GM18508 (cell line): ENCODE measurements around the gene WIPF2.

Experiments used
- ATAC-seq: cut with Tn5 transposase; IDR thresholded peaks from one replicate; pipeline ENCODE4 v1.9.1; 2021; ENCODE audit warnings: moderate number of reproducible peaks; ENCODE audit not compliant: insufficient read depth, unreplicated experiment

WIPF2 gene

DNA sequence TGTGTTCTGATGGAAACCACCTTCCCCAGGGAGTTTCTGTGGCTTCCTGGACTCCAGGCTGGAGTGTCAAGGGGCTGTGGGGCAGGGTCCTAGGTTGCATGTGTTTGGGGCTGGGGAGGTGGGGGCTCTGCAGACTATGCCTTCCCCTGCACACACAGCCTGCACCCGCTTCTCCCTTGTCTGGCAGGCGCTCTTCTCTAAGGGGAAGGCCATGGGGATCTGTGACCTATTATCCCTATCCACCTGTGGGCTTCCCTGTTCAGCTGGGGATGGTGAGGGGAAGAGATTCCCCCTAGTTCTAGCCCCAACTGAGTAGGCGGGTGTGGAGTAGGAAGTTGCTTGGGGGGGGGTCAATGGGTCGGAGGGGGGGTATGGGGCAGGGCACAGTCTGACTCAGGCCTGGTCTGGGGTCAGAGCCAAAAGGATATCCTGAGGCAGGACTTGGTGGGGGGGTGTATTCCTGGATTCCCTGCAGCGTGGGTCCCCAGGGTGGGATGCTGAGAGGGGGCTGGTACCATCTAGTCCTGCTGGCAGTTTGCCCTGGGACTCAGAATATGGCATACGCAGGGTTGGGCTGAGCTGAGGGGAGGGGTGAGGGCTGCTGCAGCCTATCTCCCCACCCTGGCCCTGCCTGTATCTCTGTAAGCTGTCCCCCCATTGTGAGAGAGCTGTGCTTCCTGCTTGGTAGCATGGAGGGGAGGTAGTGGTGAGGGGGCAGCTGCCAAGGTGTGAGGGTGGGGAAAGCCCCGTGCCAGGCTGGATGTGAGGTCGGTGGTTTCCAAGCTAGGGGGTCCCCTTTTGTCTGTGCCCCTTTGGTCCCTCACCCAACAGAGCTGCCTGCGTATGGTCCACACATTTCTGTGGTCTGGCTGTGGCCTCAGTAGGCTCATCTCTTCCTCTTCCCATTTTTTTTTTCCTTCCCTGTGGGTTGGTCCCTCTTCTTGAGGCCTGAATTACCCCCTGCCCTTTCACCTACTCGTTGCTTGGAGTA lies 104.6 kb downstream of the WIPF2 start:
- ATAC-seq = no peak

DNA sequence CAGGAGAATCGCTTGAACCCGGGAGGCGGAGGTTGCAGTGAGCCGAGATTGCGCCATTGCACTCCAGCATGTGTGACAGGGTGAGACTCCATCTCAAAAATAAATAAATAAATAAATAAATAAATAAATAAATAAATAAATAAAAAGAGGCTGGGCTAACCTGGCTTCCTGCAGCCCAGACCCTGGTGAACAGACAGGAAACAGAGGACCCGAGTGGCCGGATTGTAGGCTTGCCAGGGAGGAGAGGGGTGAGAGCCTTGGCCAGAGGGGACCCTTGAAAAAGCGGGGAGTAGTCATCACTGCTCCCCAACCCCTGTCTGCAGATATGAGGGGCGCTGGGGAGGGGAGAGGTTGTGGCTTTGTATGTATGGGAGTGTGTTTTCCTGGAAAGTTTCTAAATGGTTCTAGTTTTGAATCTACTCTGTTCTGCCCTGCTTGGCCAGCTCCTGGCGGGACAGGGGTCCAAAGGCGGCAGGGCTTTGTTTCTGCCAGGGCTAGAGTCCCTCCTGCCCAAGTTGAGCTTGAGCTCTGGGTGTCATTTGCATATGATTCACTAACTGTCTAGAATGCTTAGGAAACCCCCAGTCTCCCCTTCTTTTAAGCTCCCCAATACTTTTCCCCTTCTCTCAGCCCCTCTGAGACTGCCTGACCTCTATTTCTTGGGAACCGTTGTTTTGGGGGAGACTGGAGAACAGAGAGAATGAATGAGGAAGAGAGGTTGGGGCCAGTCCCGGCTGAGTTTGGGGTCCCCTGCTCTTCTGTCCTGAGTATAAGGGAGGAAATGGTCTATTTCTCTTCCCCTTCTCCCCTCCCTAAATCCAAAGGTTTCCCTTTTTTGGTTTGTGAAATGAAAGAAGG lies 106.3 kb downstream of the WIPF2 start:
- ATAC-seq = no peak

DNA sequence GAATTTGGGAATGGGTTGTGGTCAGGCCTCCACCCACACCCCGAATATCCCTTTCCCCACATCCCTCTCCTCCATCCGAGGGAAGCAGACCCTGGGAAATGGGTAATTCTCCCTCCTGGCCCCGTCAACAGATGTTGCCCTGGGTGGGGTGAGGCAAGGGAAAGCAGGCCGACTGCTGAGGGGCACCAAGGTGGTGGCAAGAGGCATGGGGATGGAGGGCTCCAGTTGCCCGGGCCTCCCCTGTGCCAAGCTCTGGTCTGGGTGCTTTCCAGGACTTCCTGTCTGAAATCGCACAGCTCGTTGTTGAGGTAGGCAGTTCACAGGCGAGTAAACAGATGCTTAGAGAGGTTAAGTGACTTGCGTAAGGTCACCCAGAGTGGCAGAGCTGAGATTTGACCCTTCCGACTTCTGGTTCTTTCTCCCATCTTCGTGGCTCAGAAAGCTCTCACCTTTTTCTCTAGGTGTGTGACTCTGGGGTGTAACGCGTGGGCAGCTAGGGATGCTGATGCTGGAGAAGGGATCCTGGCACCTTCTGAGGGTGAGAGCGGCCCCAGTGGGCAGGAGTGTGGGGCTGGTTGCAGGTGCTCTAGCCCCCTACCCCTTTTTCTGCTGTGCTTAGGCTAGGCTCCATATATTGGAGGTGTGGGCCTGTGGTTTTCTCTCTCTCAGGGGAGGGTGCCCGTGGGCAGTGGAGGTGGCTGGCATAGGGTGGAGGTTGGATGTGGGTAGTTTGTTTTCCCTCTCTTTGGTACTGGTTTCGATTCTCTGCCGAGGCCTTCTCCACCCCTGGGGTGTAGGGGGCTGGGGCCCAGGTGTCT lies 107.1 kb downstream of the WIPF2 start:
- no peak for ATAC-seq

DNA sequence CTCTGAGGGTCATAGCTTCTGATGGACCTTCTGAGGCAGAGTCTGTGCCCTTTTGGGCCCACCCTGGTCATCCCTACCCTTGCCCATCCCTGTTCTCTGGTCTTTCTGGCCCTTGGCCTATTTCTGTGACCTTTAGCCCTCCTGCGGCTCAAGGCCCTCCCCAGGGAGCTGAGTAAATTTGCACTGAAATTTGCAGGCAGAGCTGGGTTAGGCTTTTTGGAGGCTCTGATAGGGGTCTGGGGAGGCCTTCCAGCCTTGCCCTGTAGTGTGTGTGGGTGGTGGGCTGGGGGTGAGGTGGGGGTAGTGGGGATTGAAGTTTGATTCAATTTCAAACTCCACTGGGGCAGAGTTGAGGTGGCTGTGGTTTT lies 107.7 kb downstream of the WIPF2 start:
- no peak for ATAC-seq

DNA sequence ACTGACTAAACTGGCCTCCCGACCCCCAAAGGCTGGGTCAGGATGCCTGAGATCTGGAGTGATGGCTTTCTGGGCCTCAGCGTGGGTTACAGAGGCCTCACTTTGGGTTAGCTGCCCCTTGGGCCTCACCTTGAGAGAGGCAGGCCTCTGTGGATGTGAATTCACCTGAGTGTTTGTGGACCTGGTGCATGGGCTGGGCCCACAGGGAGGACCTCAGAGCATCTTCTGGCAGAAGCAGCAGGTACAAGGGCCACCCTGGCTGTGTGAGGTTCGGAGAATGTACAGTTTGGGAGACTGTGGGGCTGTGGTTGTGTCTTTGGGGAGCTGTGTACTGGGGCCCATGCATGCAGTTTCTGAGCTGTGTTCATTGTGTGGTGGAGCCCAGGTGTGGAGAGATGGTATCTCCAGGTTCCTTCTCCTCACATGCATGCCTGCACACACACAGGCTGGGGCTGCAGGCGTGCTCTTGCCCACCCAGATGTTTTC lies 108.2 kb downstream of the WIPF2 start:
- no peak for ATAC-seq

DNA sequence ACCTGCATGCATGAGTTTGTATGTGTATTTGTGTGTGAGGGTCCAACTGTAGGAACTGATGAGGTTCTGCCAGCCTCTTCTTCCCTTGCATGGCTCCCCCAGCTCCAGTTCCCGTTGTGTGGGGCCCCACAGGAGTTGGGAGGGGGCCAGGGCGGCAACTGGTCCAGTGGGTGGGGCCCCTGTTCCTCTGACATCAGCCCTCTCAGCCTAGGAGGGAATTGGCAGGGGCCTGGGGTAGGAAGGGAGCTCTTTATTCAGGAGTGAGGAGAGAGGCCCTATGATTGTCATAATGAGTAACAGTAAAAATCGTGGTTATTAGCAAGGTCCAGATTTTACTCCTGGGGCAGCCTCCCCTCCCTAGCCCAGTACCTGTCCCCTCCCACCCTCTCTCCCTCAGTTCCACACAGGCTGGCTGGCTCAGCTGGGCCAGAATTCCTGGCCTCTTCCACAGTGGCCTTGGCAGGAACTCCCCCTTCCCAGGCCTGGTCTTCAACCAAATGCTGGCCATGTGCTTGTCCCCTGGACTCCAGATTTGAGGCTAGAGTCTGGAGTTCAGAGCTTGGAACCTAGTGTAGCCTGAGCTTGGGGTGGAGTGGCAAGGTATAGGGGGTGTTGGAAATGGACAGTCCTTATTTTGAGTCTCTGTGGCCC lies 108.8 kb downstream of the WIPF2 start:
- ATAC-seq = no peak

DNA sequence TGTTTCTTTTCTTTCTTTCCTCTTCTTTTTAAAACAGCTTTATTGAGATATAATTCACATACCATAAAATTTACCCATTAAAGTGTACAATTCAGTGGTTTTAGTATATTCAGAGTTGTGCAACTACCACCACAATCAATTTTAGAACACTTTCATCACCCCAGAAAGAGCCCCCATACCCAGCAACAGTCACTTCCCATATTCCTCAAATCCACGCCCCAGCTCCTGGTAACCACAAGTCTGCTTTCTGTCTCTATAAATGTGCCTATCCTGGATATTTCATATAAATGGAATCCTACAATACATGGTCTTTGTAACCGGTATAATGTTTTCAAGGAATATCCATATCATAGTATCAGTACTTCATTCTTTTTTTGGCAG lies 109.3 kb downstream of the WIPF2 start:
- no peak for ATAC-seq

DNA sequence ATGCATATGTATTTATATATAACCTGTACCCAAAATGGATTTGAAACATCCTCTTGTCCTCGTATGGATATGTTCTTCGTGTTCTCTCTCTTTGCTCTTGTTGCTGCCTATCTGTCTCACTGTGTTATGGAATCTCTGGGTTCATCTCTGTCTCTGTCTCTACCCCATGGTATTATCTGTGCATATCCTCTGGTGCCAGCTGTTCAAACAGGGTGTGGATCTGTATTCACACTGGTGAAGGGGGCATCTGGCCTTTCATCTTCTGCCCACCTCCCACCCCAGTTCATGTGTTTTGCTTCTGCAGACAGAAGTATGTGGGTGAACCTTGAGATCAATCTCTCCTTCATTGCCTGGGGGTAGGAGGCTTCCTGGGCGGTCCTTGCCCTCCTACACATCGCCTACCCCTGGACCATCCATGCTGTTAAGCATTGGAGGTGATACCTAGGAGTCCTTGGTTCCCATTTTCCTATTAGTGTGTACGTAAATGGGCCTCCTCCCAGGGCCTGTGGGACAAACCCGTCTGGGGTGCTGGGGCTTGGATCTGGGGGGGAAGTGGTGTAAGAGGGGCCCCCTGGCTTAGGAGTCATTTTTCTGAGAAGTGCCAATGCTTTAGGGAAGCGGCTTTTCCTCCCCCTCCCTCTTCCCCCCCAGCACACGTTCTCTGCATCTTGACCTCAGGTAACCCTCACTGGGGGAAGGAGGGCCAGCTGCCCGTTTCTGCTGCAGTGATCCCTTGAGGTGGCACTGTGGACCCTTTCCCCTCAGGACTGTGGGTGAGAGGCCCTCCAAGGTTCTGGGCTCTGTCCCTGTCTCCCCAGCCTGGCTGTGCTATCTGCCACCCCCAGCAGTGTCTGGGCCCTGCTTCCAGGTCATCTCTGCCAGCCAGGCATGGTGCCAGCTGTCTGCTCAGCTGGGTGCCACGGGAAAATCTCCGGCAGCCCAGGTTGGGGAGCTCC lies 111.0 kb downstream of the WIPF2 start:
- no peak for ATAC-seq

DNA sequence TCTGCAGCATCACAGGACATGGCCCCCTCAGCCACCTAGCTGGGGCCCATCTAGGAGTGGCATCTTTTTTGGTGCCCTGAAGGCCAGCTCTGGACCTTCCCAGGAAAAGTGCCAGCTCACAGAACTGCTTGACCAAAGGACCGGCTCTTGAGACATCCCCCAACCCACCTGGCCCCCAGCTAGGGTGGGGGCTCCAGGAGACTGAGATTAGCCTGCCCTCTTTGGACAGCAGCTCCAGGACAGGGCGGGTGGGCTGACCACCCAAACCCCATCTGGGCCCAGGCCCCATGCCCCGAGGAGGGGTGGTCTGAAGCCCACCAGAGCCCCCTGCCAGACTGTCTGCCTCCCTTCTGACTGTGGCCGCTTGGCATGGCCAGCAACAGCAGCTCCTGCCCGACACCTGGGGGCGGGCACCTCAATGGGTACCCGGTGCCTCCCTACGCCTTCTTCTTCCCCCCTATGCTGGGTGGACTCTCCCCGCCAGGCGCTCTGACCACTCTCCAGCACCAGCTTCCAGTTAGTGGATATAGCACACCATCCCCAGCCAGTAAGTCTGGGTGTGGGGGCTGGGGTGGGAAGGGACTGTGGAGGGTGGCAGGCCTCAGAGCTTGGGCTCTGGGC lies 111.9 kb downstream of the WIPF2 start:
- ATAC-seq = no peak

DNA sequence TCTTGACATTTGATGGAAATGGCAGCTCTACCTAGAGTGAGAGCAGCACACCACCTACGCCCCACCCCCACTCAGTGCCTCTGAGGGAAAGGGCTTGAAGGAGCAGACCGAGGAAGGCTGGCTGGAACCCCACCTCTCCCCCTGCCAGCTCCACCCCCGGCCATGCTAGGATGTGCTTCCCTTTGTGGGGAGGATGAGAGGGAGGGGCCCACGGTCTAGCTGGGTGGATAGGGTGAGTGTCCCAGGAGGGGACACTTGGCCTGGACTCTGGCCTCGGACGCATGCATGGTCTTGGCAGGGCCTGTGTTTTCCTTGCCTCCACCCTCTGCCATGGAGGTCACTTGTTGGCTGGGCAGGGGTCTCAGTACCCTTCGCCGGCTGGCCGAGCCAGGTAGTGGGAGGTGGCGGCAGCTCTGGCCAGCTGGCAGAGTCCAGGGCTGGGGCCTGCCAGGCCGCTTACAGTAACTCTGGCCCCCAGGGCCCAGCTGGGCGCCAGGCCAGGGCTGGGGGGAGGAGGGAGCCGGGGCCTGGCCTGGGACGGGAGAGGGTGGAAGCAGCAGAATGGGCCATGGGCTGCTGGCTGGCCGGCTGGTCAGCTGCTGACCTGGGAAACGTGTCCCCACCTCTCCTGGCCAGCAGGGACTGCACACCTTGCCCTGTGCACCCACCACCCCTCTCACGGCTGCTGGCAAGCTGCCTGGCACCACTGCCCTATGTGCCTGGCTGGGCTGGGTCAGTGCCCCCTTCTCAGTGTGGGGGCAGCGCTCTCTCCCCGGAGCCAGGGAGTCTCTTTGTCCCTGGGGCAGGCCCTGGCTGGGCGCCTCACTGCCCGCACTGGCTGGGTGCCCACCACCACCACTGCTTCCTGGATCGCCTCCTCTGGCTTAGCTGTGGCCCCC lies 112.9 kb downstream of the WIPF2 start:
- no peak for ATAC-seq
